DOHH2 (cell line): ENCODE data around the gene CTNNA2.

Source experiments
- CTCF ChIP-seq: fragments of 200-600 bp; sonication (generic); IDR thresholded peaks from one replicate; pipeline ENCODE4 v1.5.1; 2014; ENCODE audit warnings: antibody characterized with exemption, mild to moderate bottlenecking, low read depth, low read length; ENCODE audit not compliant: poor library complexity, severe bottlenecking
- EZH2phosphoT487 ChIP-seq: fragments of 200-600 bp; sonication (generic); IDR thresholded peaks from 2 replicates; pipeline ENCODE4 v1.6.1; 2017; ENCODE audit warnings: borderline replicate concordance, mild to moderate bottlenecking, antibody characterized with exemption, low read length, moderate library complexity, mixed read lengths

- TF ChIP-seq CTCF: no peak
- no peak for TF ChIP-seq EZH2phosphoT487
Measured at GRCh38 chr2:80329491-80329890, 816.6 kb downstream of the CTNNA2 start.
